ENCODE data around the gene DPH6. TPM values are rescaled to one million over a fixed set of nuclear protein-coding genes. Genes with fewer than 3 reads are reported as not detected.
"Not testable (repeated sequence)": the region's sequence is repeated elsewhere in the genome, so short reads cannot be mapped to it uniquely, and the experiment has no call there.

Gene DPH6
- total RNA-seq, 1 donor from 2014 or later, result 10.7 TPM

- no peaks in the 10 kb centered on the region for H3K9me3 Mint-ChIP-seq
- intact Hi-C loops (cut with micrococcal nuclease), result no loop called here
Observed at GRCh38 chr15:35329521-35329961, 216.4 kb downstream of the DPH6 start.

GRCh38 chr15:35328836-35329235 lies 217.1 kb downstream of the DPH6 start:
- DNase-seq (ENCODE audit: low spot score); H3K4me3 Mint-ChIP-seq; intact Hi-C loops (cut with micrococcal nuclease); H3K27ac Mint-ChIP-seq; H3K4me1 Mint-ChIP-seq (ENCODE audit: low read depth); H3K27me3 Mint-ChIP-seq (ENCODE audit: insufficient read depth); H3K9me3 Mint-ChIP-seq; H3K36me3 Mint-ChIP-seq (ENCODE audit: low read depth): not testable (repeated sequence)

More at GRCh38 chr15:35329521-35329961, 216.4 kb downstream of the DPH6 start:
- DNase-seq (ENCODE audit: low spot score), result no peak
- Mint-ChIP-seq H3K4me3 (no peak overlapping the region), H3K27me3 (ENCODE audit: insufficient read depth) (no peaks in the 10 kb centered on the region), H3K4me1 (ENCODE audit: low read depth) (no peaks in the 10 kb centered on the region), H3K36me3 (ENCODE audit: low read depth) (no peaks in the 10 kb centered on the region), H3K27ac (no peak overlapping the region)

GRCh38 chr15:35327789-35328188 lies 218.2 kb downstream of the DPH6 start:
- Mint-ChIP-seq H3K27me3 (ENCODE audit: insufficient read depth) (no peaks in the 10 kb centered on the region), H3K36me3 (ENCODE audit: low read depth) (no peaks in the 10 kb centered on the region), H3K27ac (no peak overlapping the region), H3K9me3 (no peaks in the 10 kb centered on the region), H3K4me3 (no peak overlapping the region), H3K4me1 (ENCODE audit: low read depth) (no peaks in the 10 kb centered on the region)
- intact Hi-C loops (cut with micrococcal nuclease), result no loop called here
- no peak for DNase-seq (ENCODE audit: low spot score)

GRCh38 chr15:35325374-35325941 lies 220.5 kb downstream of the DPH6 start:
- intact Hi-C loops (cut with micrococcal nuclease), result no loop called here
- H3K27ac Mint-ChIP-seq, result no peak overlapping the region
- DNase-seq (ENCODE audit: low spot score), result no peak
- no peak overlapping the region for H3K4me3 Mint-ChIP-seq
- H3K27me3 Mint-ChIP-seq (ENCODE audit: insufficient read depth), result no peaks in the 10 kb centered on the region
- H3K9me3 Mint-ChIP-seq, result no peaks in the 10 kb centered on the region
- no peaks in the 10 kb centered on the region for H3K4me1 Mint-ChIP-seq (ENCODE audit: low read depth)
- no peaks in the 10 kb centered on the region for H3K36me3 Mint-ChIP-seq (ENCODE audit: low read depth)

GRCh38 chr15:35323141-35323540 lies 222.8 kb downstream of the DPH6 start:
- no peak for DNase-seq (ENCODE audit: low spot score)
- no peaks in the 10 kb centered on the region for H3K9me3 Mint-ChIP-seq
- no peaks in the 10 kb centered on the region for H3K4me1 Mint-ChIP-seq (ENCODE audit: low read depth)
- no peaks in the 10 kb centered on the region for H3K36me3 Mint-ChIP-seq (ENCODE audit: low read depth)
- no peak overlapping the region for H3K4me3 Mint-ChIP-seq
- no peak overlapping the region for H3K27ac Mint-ChIP-seq
- intact Hi-C loops (cut with micrococcal nuclease), result no loop called here
- H3K27me3 Mint-ChIP-seq (ENCODE audit: insufficient read depth), result no peaks in the 10 kb centered on the region

- Mint-ChIP-seq H3K4me1 (ENCODE audit: low read depth) (no peaks in the 10 kb centered on the region), H3K27me3 (ENCODE audit: insufficient read depth) (peaks cover 1% of the 10 kb centered on the region), H3K36me3 (ENCODE audit: low read depth) (no peaks in the 10 kb centered on the region), H3K9me3 (no peaks in the 10 kb centered on the region), H3K4me3 (no peak overlapping the region), H3K27ac (no peak overlapping the region)
- intact Hi-C loops (cut with micrococcal nuclease), result no loop called here
- DNase-seq (ENCODE audit: low spot score), result no peak
Observed at GRCh38 chr15:35321926-35322325, 224.0 kb downstream of the DPH6 start.

GRCh38 chr15:35320911-35321310 lies 225.1 kb downstream of the DPH6 start:
- no peak overlapping the region for H3K4me3 Mint-ChIP-seq
- H3K27ac Mint-ChIP-seq, result no peak overlapping the region
- no peaks in the 10 kb centered on the region for H3K4me1 Mint-ChIP-seq (ENCODE audit: low read depth)
- no peaks in the 10 kb centered on the region for H3K36me3 Mint-ChIP-seq (ENCODE audit: low read depth)
- DNase-seq (ENCODE audit: low spot score), result no peak
- H3K9me3 Mint-ChIP-seq, result no peaks in the 10 kb centered on the region
- intact Hi-C loops (cut with micrococcal nuclease), result no loop called here
- peaks cover 1% of the 10 kb centered on the region for H3K27me3 Mint-ChIP-seq (ENCODE audit: insufficient read depth)

Measured in activated T-helper 1 cell treated with anti-CD3 and anti-CD28 coated beads, Interleukin-12 subunit alpha, Interleukin-12 subunit beta, Interleukin-2, Interleukin-4 antibody, amounts not matched to agents 30 ng/mL and 10 ng/mL and 1 ng/mL, durations not matched to agents 14 hours and 24 hours and 36 hours (primary cell).